ENCODE data around the gene SKOR1. TPM values are rescaled to one million over a fixed set of nuclear protein-coding genes. Genes with fewer than 3 reads are reported as not detected.

The SKOR1 gene
- total RNA-seq, 1 experiment from 2014 or later = 0.81 TPM

DNA sequence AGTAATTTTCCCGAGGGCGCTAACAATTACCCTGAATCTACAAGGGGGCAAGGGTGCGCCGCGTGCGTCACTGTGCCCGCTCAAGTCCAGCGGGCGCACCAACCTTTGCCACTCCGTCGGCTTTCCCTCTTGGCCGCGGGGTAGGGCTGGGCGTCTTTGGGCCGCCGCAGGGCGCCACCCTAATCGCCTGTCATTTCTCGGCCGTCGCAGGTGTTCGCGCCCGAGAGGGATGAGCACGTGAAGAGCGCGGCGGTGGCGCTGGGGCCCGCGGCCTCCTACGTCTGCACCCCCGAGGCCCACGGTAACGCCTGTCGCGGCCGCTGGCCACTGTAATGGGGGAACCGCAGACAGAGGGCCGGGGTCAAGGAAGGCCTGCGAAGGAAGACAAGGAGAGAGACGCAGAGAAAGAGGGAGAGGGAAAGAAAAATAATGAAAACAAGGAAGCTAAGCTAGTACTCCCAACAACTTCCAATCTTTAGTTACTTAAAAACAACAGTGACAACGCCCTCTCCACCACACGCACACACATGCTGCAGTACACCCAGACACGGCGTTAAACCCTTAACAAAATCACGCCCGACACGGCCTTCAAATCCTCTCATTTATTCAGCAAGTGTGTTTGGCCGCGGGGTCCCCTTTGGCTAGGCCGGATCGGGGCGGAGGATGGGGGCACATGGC is 3.8 kb downstream of the SKOR1 start:
- no peak overlapping the region for H3K4me2 ChIP-seq (ENCODE audit: low read length)
- intact Hi-C loops (cut with micrococcal nuclease) = no loop called here
- no peak overlapping the region for H3K27ac ChIP-seq (ENCODE audit: low read depth, low read length)
- BruUV-seq (replicated peaks) = no TSS peak
- TF ChIP-seq, protein P1, sequence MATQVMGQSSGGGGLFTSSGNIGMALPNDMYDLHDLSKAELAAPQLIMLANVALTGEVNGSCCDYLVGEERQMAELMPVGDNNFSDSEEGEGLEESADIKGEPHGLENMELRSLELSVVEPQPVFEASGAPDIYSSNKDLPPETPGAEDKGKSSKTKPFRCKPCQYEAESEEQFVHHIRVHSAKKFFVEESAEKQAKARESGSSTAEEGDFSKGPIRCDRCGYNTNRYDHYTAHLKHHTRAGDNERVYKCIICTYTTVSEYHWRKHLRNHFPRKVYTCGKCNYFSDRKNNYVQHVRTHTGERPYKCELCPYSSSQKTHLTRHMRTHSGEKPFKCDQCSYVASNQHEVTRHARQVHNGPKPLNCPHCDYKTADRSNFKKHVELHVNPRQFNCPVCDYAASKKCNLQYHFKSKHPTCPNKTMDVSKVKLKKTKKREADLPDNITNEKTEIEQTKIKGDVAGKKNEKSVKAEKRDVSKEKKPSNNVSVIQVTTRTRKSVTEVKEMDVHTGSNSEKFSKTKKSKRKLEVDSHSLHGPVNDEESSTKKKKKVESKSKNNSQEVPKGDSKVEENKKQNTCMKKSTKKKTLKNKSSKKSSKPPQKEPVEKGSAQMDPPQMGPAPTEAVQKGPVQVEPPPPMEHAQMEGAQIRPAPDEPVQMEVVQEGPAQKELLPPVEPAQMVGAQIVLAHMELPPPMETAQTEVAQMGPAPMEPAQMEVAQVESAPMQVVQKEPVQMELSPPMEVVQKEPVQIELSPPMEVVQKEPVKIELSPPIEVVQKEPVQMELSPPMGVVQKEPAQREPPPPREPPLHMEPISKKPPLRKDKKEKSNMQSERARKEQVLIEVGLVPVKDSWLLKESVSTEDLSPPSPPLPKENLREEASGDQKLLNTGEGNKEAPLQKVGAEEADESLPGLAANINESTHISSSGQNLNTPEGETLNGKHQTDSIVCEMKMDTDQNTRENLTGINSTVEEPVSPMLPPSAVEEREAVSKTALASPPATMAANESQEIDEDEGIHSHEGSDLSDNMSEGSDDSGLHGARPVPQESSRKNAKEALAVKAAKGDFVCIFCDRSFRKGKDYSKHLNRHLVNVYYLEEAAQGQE (IDR thresholded peaks at IDR 0.05; ENCODE audit: low read depth) = no peak
- TF ChIP-seq, protein P2, sequence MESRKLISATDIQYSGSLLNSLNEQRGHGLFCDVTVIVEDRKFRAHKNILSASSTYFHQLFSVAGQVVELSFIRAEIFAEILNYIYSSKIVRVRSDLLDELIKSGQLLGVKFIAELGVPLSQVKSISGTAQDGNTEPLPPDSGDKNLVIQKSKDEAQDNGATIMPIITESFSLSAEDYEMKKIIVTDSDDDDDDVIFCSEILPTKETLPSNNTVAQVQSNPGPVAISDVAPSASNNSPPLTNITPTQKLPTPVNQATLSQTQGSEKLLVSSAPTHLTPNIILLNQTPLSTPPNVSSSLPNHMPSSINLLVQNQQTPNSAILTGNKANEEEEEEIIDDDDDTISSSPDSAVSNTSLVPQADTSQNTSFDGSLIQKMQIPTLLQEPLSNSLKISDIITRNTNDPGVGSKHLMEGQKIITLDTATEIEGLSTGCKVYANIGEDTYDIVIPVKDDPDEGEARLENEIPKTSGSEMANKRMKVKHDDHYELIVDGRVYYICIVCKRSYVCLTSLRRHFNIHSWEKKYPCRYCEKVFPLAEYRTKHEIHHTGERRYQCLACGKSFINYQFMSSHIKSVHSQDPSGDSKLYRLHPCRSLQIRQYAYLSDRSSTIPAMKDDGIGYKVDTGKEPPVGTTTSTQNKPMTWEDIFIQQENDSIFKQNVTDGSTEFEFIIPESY (IDR thresholded peaks at IDR 0.05; ENCODE audit: extremely low read depth, insufficient replicate concordance, low read length) = no peak
- no peak for TF ChIP-seq RAD21 (IDR thresholded peaks at IDR 0.05; ENCODE audit: low read depth)
- no peak for TF ChIP-seq SIN3A (IDR thresholded peaks at IDR 0.05; ENCODE audit: low read depth)
- TF ChIP-seq SRF (IDR thresholded peaks at IDR 0.05; ENCODE audit: low read depth) = no peak
- TF ChIP-seq, protein P3, sequence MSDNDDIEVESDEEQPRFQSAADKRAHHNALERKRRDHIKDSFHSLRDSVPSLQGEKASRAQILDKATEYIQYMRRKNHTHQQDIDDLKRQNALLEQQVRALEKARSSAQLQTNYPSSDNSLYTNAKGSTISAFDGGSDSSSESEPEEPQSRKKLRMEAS (IDR thresholded peaks at IDR 0.05) = no peak
- no peak for TF ChIP-seq YY1 (IDR thresholded peaks at IDR 0.05; ENCODE audit: extremely low read depth, insufficient replicate concordance, low read depth, low read length)
- no peak for TF ChIP-seq ZFX (IDR thresholded peaks at IDR 0.05)
- TF ChIP-seq CEBPB (IDR thresholded peaks at IDR 0.05; ENCODE audit: low read depth) = no peak
- TF ChIP-seq EGR1 (IDR thresholded peaks at IDR 0.05; ENCODE audit: low read depth) = no peak
- no peak for ATAC-seq
- ChIA-PET POLR2A (no interaction called here), RAD21 (ENCODE audit: low non-redundant PET in 1 of 2, low total read pairs in 2 of 2, uncharacterized antibody in 2 of 2, unreplicated experiment in 2 of 2) (no interaction called here), CTCF (no interaction called here)
- no peaks in the 10 kb centered on the region for H3K36me3 ChIP-seq (ENCODE audit: control insufficient read depth in 1 of 2, insufficient read depth in 2 of 2, low read length in 2 of 2)
- H3K79me2 ChIP-seq (ENCODE audit: insufficient read depth, low read length) = no peaks in the 10 kb centered on the region
- no peaks in the 10 kb centered on the region for H3K9me2 ChIP-seq (ENCODE audit: insufficient read depth)
- no peaks in the 10 kb centered on the region for H3K27me3 ChIP-seq (ENCODE audit: insufficient read depth, low read length)
- no peaks in the 10 kb centered on the region for H4K20me1 ChIP-seq (ENCODE audit: insufficient read depth)
- H3K4me3 ChIP-seq (replicated peaks in 1 of 2; ENCODE audit: low read depth in 1 of 2, low read length in 2 of 2) = no peak overlapping the region
- H3K9me3 ChIP-seq (ENCODE audit: control insufficient read depth in 1 of 2, insufficient read depth in 1 of 2, low read depth in 1 of 2, low read length in 2 of 2) = no peaks in the 10 kb centered on the region
- no peak for DNase-seq (ENCODE audit: low read depth, low spot score)
- no peaks in the 10 kb centered on the region for H3K4me1 ChIP-seq (ENCODE audit: control insufficient read depth in 1 of 2, insufficient read depth in 2 of 2, low read length in 2 of 2)
- H2AFZ ChIP-seq (ENCODE audit: low read depth, low read length, poor library complexity, severe bottlenecking) = no peak overlapping the region
- H3K9ac ChIP-seq (ENCODE audit: low read length) = no peak overlapping the region

All from HCT116 (cell line).